ENCODE results near the gene KPNB1.

GRCh38 chr17:47641202-47641601 lies 8.5 kb upstream of the KPNB1 start:
- TF ChIP-seq, protein P1, sequence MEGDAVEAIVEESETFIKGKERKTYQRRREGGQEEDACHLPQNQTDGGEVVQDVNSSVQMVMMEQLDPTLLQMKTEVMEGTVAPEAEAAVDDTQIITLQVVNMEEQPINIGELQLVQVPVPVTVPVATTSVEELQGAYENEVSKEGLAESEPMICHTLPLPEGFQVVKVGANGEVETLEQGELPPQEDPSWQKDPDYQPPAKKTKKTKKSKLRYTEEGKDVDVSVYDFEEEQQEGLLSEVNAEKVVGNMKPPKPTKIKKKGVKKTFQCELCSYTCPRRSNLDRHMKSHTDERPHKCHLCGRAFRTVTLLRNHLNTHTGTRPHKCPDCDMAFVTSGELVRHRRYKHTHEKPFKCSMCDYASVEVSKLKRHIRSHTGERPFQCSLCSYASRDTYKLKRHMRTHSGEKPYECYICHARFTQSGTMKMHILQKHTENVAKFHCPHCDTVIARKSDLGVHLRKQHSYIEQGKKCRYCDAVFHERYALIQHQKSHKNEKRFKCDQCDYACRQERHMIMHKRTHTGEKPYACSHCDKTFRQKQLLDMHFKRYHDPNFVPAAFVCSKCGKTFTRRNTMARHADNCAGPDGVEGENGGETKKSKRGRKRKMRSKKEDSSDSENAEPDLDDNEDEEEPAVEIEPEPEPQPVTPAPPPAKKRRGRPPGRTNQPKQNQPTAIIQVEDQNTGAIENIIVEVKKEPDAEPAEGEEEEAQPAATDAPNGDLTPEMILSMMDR (IDR thresholded peaks at IDR 0.05): no peak
- TF ChIP-seq POLR2A (IDR thresholded peaks at IDR 0.05): no peak
